HT-29 (cell line): ENCODE data around the gene LGALS3BP. TPM values are rescaled to one million over a fixed set of nuclear protein-coding genes. Genes with fewer than 3 reads are reported as not detected.
"Not testable (repeated sequence)": the region's sequence is repeated elsewhere in the genome, so short reads cannot be mapped to it uniquely, and the experiment has no call there.

Experiments
- DNase-seq: peaks from one replicate; pipeline ENCODE4 v3.0.0-alpha.2; 2015; ENCODE audit warnings: low spot score
- total RNA-seq: library from RNA; depleted of rRNA; stranded (reverse); fragments of >200 nt; shearing (Covaris generic); gene quantifications from 2 replicates; pipeline ENCODE4 v1.2.3, GENCODE V29; 2014

The LGALS3BP gene
- total RNA-seq, 1 experiment from 2014 or later, result 1,392 TPM

DNA sequence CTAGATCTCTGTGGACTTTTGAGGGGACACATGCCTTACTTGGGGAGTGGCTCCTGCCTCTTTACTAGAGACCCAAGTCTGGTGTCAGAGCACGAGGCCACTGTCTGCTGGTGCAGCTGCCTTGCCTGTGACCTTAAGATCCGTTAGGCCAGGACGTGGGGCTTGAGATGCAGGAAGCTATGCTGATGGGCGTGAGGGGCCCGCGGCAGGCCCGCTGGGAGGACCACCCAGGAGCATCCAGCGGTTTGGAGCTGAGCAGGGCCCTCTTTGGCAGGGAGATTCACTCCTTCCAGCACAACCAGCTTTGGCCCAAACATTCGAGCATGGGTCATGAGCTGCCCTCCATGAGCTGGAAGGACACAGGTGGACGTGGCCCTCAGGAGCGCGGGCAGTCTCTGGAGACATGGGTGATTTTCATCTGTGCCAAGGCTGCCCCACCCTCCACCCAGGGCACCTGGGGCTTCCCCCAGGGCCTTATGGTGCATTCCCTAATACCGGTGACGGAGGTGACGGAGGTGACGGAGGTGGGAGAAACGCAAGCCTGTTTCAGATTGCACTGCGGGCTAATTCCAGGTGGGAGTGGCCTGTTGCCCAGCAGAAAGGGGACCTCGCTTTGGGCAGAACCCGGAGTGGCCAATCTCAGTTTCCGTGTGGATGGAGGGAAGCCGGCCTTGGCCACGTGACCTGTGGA lies 12.7 kb downstream of the LGALS3BP start:
- DNase-seq, result no peak

DNA sequence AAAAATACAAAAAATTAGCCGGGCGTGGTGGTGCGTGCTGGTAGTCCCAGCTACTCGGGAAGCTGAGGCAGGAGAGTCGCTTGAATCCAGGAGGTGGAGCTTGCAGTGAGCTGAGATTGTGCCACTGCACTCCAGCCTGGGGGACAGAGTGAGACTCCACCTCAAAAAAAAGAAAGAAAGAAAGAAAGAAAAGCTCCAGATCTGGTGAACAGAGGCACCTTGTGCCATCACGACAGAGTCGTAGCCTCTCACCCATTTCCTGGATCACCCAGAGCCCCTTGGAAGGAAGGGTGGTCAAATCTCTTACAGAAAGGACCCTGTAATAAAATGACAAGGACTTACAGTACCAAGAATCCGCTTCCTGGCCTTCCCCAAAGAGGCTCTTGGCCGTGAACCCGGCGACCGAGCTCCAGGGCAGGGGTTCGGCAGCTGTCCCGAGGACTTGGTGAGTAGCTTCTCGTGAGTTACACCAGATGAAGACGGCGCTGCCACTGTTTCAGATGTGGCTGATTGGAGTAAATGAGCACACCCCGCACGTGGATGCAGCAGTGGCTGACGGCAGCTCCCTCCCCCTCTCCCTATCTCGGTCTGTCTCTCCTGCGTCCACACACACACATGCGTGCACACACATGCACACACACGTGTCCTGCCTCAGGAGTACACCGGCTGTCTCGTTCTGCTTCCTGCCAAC lies 13.5 kb downstream of the LGALS3BP start:
- DNase-seq, result no peak

- no peak for DNase-seq
These were observed 14.2 kb downstream of the LGALS3BP start for GRCh38 chr17:78965491-78965924.

GRCh38 chr17:78963378-78963777 lies 16.3 kb downstream of the LGALS3BP start:
- DNase-seq, result no peak

GRCh38 chr17:78962984-78963348 lies 16.8 kb downstream of the LGALS3BP start:
- not testable (repeated sequence) for DNase-seq

DNA sequence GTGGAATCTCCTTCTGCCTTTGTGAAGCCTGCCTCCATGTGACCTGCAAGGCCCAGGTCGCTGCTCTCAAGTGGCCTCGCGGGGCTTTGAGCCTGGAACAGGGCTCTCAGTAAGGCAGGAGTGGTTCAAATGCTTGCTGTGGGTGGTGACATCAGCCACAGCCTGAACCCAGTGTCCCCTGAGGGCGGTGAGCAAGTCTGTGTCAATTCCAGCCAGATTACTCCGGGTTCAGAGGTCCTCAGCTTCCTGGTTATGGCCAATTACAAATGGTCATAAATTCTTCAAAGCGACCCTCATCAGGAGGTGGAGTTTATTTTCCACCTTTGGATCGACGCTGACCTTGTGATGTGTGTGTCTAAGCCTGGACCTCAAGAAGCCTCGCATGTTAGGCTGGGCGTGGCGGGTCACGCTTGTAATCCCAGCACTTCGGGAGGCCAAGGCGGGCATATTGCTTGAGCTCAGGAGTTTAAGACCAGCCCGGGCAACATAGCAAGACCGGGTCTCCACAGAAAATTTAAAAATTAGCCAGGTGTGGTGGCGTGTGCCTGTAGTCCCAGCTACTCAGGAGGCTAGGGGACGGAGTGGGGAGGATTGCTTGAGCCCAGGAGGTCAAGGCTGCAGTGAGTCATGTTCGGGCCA lies 17.3 kb downstream of the LGALS3BP start:
- DNase-seq, result peak; percentile 68

DNA sequence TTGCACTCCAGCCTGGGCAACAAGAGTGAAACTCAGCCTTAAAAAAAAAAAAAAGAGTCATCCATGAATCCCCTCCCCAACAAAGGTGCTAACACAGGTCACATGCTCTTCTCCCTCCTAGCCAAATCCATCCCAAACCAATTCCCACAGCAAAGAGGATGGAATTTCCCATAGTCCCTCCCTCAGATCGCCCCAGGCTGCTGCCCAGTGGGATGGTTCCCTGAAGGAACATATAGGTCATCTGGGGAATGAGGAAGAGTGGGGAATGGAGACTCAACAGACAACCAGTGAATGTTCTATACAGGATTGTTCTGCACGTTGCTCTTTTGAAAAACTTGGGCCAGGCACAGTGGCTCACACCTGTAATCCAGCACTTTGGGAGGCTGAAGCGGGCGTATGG lies 18.2 kb downstream of the LGALS3BP start:
- DNase-seq, result no peak

- DNase-seq, result no peak
These were observed 18.8 kb downstream of the LGALS3BP start for GRCh38 chr17:78960928-78961327.

DNA sequence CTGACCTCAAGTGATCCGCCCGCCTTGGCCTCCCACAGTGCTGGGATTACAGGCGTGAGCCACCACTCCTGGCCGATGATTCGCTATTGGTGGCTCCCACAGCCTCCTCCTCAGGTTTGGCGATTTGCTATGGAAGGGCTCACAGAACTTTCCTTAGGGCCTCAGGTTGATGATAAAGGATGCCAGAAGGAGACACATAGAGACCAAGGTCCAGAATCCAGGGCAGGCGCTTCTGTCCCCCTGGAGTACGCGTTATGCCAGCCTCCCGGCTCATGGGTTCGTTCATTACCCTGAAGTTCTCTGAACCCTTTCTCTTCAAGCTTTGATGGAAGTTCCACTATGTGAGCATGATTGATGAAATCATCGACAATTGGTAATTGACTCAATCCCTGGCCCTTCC lies 19.9 kb downstream of the LGALS3BP start:
- DNase-seq, result no peak

DNA sequence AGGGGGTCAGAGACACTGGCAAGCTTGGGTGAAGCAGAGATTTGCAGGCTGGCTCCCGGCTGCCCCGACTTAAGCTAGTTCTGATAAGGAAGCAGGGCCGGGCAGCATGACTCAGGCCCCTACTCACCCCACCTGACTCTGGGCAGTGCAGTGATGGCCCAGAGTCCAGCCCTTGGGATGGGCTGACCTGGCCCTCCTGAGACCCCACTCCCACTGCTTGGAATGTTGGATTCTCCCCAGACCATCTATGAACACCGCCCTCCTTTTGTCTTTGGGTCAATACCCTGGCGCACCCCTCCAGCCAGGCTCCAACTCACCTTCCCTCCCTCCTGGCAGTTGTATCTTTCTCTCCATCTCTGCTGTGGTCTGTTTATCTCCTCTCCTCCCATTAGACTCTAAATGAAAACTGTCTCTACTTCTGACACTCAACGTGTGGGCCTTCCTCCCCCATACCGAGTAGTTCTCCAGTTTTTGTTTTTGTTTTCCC lies 21.0 kb downstream of the LGALS3BP start:
- DNase-seq, result peak; percentile 66

- no peak for DNase-seq
These were observed 22.6 kb downstream of the LGALS3BP start for GRCh38 chr17:78957128-78957527.

DNA sequence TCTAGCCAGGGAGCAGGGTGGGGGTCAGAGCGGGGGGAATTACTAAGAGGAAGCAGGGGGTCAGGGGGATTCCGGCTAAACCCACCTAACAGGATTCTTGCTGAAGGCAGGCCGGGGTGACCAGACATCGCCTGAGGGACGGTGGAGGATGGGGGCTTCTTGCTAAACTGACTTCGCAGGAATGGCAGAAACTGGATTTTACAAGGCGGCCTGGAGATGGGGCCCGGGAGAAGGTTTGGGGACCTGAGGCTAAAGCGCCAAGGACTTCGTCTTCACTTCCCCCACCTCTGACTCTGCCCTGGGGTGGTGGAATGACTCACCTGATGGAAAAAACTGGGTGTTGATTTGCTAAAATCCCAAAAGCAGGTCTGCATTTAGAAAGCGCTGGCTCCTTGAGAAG lies 23.5 kb downstream of the LGALS3BP start:
- DNase-seq, result no peak

- DNase-seq, result no peak
These were observed 25.0 kb downstream of the LGALS3BP start for GRCh38 chr17:78954684-78955083.

- DNase-seq, result no peak
These were observed 26.1 kb downstream of the LGALS3BP start for GRCh38 chr17:78953356-78954350.

DNA sequence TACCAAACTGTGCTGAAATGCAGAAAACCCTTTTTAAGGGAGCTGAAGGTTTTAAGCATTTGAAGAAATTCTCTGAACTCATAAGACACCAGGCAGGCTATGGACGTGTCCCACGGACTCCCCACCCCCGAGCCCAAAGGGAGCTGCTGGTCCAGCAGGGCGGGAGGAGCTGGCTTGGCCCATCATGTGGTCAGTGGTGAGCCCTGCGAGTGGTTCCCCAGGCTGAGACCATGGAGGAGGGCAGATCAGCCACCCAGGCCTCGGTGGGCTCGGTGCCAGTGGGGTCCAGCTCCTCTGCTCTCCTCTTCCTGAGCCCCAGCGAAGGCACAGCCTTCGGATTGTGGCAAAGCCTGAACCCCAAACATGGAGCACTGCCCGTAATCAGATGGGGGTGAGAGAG lies 27.0 kb downstream of the LGALS3BP start:
- no peak for DNase-seq

- no peak for DNase-seq
These were observed 27.7 kb downstream of the LGALS3BP start for GRCh38 chr17:78951967-78952551.

DNA sequence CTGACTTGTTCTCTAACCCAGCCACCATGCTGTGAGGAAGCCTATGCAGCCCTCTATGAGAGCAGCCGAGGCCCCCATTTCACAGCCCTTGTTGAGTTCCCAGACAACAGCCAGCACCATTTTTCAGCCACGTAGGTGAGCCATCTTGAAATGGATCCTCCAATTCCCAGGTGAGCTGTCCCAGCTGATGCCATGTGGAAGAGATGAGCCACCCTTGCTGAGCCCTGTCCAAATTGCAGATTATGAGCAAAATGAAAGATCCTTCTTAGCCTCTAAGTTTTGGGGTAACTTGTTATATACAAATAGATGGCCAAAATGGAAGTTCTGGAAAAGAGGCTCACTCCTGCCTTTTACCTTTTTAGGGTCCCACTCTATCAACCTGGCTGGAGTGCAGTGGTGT lies 28.9 kb downstream of the LGALS3BP start:
- no peak for DNase-seq

- no peak for DNase-seq
These were observed 32.2 kb downstream of the LGALS3BP start for GRCh38 chr17:78947235-78948149.

GRCh38 chr17:78946631-78947030 lies 33.1 kb downstream of the LGALS3BP start:
- no peak for DNase-seq

- no peak for DNase-seq
These were observed 33.6 kb downstream of the LGALS3BP start for GRCh38 chr17:78946131-78946530.
